Measurements from ENCODE around the gene ADAP2. TPM values are rescaled to one million over a fixed set of nuclear protein-coding genes. Genes with fewer than 3 reads are reported as not detected.
"Not testable (repeated sequence)": the region's sequence is repeated elsewhere in the genome, so short reads cannot be mapped to it uniquely, and the experiment has no call there.

Gene ADAP2
- total RNA-seq, 1 donor from 2014 or later = 3.1 TPM

GRCh38 chr17:30969989-30970830 lies 48.5 kb downstream of the ADAP2 start:
- DNase-seq (ENCODE audit: low read depth) = peak; percentile 12

- peak; percentile 72 for DNase-seq (ENCODE audit: low read depth)
Measured at GRCh38 chr17:30970831-30971567, 49.3 kb downstream of the ADAP2 start, which contains the start of gene RNF135. Gene RNF135 (plus strand): TSS chr17:30971039. CDS start chr17:30971074, 35 bp downstream.

DNA sequence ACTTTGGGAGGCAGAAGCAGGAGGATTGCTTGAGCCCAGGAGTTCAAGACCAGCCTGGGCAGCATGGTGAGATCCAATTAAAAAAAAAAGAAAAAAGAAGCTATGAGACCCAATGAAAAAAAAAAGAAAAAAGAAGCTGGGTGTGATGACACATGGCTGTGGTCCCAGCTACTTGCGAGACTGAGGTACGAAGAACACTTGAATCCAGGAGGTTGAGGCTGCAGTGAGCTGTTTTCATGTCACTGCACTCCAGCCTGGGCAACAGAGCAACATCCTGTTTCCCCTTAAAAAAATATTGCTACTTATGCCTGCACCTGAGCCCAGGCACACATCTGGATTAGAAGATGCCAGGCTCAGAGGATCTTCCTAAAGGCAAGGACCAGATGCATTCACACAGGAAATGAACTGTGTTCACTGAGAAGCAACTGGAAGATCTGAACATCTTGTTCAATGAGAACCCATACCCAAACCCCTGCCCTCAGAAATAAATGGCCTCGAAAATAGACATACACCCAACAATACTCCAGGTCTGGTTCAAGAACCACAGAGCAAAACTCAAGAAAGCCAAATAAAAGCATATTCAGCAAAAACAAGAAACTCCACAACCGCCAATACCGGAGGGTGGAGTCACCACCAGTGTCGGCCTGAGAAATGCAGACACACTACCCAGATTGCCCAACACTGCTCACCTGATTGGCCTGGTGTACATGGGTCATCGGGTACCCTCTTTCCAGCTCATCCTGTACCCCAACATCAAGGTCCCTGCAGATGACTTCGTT lies 53.5 kb downstream of the ADAP2 start:
- no peak for DNase-seq (ENCODE audit: low read depth)

DNA sequence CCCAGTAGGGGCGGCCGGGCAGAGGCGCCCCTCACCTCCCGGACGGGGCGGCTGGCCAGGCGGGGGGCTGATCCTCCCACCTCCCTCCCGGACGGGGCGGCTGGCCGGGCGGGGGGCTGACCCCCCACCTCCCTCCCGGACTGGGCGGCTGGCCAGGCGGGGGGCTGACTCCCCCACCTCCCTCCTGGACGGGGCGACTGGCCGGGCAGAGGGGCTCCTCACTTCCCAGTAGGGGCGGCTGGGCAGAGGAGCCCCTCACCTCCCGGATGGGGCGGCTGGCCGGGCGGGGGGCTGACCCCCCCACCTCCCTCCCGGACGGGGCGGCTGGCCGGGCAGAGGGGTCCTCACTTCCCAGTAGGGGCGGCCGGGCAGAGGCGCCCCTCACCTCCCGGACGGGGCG lies 58.2 kb downstream of the ADAP2 start:
- not testable (repeated sequence) for DNase-seq (ENCODE audit: low read depth)

DNA sequence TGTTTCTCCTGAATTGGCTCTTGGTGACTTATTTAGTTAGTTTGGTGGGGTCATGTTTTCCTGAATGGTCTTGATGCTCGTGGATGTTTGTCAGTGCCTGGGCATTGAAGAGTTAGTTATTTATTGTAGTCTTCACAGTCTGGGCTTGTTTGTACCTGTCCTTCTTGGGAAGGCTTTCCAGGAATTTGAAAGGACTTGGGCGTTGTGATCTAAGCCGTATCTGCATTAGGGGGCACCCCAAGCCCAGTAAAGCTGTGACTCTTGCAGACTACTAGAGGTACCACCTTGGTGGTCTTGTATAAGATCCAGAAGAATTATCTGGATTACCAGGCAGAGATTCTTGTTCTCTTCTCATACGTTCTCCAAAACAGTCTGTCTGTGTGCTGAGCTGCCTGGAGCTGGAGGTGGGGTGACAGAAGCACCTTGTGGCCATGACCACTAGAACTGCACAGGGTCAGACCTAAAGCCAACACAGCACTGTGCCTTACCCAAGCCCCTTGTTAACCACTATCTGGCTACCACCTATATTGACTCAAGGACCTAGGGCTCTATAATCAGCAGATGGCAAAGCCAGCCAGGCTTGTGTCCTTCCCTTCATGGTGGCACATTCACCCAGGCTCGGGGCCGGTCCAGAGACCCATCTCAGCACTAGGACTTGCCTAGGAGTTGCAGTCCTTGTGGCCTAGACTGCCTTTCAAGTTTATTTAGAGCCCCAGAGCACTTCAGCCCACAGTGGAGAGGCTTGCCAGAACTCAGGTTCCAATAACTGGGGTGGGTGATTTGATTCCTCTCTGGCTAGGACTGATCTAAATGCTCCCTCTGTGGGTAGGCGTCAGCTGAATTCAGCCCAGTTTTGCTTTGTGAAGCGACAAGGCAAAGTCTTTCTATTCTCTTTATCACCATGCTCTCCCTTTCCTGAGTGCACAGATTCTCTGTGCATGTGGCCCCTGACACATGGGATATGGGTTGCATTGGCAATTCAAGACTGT lies 60.1 kb downstream of the ADAP2 start:
- no peak for DNase-seq (ENCODE audit: low read depth)

DNA sequence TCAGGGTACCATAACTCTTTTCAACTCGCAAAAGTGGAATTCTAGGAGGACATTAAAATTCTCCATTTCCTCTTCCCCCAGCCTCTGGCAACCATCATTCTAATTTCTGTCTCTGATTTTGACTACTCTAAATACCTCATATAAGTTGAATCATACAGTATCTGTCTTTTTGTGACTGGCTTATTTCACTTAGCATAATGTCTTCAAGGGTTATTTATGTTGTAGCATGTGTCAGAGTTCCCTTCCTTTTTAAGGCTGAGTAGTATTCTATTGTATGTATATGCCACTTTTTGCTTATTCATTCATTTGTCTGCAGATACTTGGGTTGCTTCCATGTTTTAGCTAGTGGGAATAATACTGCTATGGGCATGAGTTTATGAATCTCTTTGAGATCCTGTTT lies 61.1 kb downstream of the ADAP2 start:
- DNase-seq (ENCODE audit: low read depth) = no peak

DNA sequence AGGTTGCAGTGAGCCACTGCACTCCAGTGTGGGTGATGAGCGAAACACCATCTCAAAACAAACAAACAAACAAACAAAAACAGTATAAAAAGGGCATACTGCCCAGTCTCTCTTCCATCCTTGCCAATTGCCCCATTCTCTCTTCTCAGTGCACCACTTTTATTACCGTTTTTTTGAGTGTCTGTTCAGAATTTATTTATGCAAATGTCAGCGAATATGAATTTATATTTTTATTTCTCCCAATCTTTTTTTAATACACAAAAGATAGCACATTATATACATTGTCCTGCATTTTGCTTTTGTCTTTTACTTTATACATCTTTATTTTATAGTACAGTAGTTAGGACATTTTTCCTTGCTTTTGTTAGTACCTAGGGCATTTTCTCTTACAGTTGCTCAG lies 68.7 kb downstream of the ADAP2 start:
- DNase-seq (ENCODE audit: low read depth) = no peak

DNA sequence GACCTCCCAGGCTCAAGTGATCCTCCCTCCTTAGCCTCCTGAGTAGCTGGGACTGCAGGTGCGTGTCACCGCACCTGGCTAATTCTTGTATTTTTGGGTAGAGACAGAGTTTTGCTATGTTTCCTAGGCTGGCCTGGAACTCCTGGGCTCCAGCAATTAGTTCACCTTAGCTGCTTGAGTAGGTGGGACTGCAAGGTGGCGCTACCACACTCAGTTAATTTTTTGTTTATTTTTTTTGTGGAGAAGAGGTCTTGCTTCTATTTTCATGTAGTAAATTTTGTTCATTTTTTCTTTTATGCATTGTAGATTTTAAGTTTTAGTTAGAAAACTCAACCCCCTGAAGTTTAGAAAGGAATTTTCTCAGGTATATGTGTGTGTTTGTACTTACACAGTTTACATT lies 70.8 kb downstream of the ADAP2 start:
- DNase-seq (ENCODE audit: low read depth) = no peak

DNA sequence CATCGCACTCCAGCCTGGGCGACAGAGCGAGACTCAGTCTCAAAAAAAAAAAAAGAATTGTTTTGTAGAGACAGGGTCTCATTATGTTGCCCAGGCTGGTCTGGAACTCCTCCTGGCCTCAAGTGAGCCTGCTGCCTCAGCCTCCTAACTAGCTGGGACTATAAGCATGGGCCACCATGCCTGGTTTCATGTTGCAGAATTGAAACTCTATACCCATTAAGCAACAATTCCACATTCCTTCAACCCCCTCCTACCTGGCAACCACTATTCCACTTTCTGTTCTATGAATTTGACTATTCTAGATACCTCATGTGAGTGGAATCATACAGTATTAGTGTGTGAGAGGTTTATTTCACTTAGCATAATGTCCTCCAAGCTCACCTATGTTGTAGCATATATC lies 73.6 kb downstream of the ADAP2 start:
- no peak for DNase-seq (ENCODE audit: low read depth)

DNA sequence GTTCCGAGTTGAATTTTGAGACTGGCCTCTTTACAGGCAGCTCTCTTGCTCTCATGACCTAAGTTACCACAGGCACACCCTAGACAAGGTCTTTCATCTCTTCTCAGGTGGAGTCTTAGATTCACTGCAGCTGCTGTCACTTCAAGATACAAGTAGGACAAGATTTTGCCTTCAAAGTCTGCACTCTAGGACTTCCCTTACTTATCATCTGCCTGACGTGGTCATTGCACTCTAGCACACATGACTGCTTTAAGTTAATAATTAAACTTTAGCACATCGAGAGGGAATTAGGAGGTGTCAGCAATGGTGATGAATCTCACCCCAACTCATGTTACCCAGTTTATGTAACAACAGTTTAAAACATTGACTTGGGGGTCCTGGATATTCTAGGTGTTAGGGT lies 74.7 kb downstream of the ADAP2 start:
- peak; percentile 62 for DNase-seq (ENCODE audit: low read depth)

DNA sequence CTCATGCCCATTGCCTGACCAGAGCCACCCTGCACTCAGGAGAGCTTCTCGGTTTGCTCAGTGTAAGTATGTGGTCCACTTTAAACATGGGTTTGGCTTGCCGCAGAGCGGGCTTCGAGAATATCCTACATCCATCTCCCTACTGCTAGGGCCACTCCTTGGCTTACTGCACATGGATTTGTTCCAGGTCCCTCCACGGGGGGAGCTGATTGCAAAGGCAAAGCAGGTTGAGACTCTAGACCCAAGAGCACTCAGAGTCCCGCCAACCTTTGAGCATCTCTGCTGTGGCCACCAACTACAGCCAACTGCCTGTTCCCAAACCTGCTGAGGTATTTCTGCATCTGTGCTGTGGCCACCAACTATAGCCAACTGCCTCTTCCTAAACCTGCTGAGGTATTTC lies 75.5 kb downstream of the ADAP2 start:
- no peak for DNase-seq (ENCODE audit: low read depth)

GRCh38 chr17:30997842-30998241 lies 76.1 kb downstream of the ADAP2 start:
- no peak for DNase-seq (ENCODE audit: low read depth)

GRCh38 chr17:31002047-31002446 lies 80.3 kb downstream of the ADAP2 start:
- no peak for DNase-seq (ENCODE audit: low read depth)

- DNase-seq (ENCODE audit: low read depth) = no peak
Measured at GRCh38 chr17:31003225-31003866, 81.6 kb downstream of the ADAP2 start.

DNA sequence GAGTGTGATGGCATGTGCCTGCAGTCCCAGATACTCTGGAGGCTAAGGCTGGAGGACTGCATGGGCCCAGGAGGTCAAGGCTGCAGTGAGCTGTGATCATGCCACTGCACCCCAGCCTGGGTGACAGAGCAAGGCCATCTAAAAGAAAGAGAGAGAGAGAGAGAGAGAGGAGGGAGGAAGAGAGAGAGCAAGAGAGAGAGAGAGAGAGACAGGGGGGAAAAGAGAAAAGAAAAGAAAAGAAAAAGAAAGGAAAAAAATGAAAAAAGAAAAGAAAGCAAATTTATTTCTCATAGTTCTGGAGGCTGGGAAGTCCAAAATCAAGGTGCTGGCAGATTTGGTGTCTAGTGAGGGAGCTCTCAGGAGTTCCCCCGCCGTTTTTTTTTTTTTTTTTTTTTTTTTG lies 82.4 kb downstream of the ADAP2 start:
- DNase-seq (ENCODE audit: low read depth) = no peak

DNA sequence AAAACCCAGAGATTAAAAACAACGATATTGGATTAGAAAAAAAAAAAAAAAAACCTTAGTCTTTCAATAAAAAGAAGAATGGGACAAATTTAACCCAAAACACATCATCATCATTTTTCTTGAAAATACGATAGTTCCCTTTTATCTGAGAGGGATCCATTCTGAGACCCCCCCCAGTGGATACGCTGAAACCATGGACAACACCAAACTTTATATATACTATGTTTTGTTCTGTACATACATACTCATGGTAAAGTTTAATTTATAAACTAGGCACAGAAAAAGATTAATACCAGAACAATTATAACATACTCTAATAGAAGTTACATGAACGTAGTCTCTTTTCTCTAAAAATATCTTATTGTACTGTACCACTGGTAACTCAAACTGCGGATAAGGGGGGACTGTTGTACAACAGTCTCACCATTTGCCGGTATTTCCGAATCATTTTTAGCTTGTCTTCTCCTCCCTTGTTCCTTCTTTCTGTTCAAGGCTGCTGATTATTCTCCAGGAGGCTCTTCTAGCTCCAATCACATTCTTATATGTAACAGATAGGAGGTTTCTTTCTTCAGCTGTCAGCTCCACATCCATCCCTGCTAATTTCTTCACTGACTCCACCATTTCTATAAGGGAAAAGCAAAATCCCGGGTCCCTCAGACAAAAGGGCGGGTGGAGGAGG lies 86.1 kb downstream of the ADAP2 start:
- no peak for DNase-seq (ENCODE audit: low read depth)

DNA sequence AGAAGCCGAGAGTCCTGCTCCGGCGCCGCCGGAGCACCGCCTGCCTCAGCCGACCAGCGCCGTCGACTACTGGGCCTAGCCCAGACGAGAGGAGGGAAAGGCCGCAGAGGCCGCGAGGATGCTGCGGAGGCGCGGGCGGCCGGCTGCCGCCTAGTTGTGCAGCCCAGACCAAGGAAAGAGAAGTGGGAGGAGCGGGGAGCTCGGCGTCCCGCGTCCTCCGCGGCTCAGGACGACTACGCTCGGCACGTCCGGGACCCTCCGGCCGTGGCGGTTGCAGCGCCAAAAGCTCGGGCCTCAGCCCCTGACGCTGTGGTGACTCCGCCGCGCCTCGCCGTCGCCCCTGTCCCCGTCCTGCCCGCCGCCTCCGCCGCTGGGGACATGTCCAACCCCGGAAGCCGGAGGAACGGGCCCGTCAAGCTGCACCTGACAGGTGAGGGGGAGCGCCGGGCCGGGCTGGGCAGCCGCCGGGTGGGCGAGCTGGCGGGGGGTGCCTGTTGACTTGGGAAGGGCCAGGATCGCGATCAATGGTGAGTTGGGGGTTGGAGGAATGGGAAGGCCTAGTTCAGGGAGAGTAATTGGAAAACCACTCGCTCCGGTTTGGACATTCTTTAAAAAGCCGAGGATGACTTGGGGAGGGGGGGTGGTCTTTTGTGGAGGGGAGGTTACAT lies 86.8 kb downstream of the ADAP2 start:
- no peak for DNase-seq (ENCODE audit: low read depth)
